Measurements from ENCODE around the gene SLC44A4.

DNA sequence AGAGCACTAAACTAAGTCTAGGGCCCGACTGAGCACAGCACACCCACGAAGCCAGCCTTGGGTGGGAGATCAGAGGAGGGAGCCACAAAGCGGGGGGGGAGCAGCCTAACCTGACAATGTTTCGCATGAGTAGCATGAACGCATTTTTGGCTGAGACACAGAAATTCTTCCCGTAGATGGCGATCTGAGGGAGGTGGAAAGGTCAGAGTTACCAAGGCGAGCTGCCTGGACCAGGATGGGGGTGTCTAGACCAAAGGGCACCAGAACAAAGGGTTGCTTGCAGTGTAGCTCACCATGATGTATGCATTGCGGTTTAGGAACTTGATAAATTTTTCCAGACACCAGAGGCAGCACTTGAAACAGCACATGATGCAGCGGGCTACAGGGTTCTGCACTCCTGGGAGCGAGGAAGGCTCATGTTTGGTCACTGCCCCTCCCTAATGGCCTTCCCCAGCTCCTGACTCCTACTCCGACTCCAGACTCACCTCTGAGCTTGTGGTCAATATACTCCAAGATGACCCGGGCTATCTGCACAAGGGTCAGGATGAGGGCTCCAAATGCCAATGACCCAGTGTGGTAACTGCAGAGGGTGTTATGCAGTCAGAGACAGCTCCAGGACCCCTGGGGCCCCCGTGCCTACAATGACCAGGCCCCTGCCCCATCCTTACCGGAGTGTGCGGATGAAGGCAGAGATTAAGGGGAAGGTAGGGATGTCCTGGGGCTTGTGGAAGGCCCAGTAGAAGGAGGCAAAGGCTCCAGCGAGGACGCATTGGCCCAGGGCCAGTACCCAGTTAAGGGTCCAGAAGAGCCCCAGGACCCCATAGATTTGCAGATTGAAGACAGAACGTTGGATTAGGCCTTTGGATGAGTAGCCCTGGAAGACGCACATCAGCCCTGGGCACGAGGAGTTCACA lies 13.3 kb downstream of the SLC44A4 start:
- TF ChIP-seq CTCF (IDR thresholded peaks at IDR 0.05) = no peak
- no peak for TF ChIP-seq EP300 (IDR thresholded peaks at IDR 0.05)
